HG03342 (cell line): ENCODE data around the gene PRSS12.
"Not testable (repeated sequence)": the region's sequence is repeated elsewhere in the genome, so short reads cannot be mapped to it uniquely, and the experiment has no call there.

Experiments
- ATAC-seq: cut with Tn5 transposase; IDR thresholded peaks from one replicate; pipeline ENCODE4 v1.9.1; 2021; ENCODE audit warnings: mild to moderate bottlenecking, moderate library complexity; ENCODE audit not compliant: unreplicated experiment

The PRSS12 gene

DNA sequence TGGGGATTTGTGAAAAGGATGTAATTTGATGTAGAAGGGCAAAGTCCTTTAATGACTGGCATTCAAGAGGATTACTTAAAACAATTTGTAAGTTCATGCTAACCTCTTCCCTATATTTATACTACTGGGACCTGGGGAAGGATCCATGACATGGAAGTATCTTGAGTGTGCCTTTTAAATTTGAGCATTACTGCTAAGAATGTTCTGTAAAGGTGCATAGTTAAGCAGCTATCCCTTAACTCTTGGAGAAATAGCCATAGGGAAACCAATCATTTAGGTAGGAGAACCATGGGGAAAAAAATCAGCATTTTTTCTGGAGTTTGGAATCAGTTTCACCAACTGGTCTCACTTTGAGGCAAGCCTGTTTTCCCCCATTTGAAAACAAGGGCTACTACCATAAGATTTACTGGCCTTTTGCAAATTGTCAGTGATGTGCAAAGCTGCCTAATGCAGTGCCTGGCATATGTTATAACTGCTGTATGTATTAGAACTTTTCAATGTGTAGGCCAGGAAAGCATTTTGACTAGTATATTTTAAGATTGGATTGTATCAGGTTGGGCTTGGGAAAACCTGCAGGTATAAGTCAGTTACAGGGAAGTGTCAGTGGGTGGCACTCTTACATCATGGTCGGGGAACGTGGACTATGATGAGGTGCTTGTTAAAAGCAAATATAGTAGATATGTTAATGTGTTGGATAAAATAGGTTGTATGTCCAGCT is 72.1 kb downstream of the PRSS12 start:
- ATAC-seq = peak; percentile 22

DNA sequence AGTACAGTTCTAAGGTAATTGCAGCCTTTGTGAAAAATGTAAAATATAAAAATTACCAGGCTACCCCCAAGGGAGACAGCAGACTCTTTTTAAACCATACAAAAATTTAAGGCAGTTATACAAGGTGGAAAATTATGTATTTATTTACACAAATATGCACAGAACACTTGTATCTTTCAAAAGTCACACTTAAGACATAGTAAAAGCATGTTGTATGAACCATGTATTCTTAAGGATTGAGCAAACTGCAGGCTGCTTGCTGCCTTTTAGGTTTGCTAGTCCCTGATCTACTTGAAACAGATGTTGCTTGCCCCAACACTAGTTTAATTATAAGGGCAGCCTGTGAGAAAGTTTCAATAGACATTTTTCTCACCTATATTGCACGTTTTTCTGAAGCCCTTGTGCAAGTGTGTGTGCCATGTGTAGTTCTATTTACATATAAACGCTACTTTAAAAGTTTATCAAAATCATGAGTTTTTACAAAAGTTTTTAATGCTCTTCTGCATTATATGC is 72.8 kb downstream of the PRSS12 start:
- ATAC-seq = no peak

DNA sequence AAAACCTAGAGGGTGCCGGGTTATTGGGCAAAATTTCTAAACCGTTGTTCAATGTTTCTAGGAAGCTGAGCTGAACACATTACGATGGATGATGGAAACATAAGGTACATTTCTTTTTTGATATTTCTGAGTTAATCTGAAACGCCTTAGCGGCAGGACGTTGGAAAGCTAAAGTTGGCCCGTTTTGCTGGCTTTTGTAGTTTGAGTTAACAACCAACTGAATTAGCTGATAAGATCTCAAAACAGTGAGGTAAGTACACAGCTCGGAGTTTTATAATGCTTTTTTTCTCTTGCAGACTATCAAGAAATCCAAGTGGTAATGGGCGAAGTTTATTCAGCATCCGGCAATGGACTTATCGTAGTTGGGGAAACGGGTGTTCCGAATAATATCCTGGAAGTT is 73.5 kb downstream of the PRSS12 start:
- no peak for ATAC-seq

DNA sequence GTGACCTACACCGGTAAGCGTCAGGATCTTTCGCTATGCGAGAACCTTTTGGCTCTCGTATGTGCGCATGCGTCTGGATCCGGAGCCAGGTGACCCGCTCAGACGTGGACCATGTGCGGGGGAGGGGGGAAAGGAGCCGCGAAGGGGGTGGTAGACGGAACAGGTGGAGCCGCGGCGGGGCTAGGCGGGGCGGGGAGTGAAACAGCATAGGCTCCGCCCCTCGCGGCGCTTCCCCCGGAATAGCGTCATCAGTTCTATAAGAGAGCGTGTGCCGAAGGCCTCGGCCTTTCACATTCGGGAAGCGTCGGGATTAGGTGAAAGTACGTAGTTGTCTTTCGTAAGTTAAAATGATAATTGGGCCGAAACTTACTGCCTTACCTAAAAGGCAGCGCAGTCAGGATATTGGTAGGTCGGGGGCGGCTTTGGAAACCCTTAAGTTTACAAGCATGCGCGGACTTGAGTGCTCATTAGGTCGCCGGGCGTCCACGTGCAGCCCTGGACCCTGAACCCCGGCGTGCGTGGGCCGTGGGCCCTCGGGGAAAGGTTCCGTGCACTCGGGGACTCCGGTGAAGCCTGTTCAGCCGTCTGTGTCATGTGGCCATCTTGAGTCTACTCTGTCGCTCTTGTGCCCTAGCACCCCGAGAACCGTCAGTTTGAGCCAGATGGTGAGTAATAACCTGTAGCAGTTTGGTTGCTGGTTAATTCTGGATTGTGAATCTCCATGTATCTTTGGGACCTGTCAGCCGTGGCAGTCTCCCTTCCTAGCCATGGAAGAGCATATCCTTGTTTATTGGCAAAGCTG is 74.1 kb downstream of the PRSS12 start:
- peak; percentile 90 for ATAC-seq

DNA sequence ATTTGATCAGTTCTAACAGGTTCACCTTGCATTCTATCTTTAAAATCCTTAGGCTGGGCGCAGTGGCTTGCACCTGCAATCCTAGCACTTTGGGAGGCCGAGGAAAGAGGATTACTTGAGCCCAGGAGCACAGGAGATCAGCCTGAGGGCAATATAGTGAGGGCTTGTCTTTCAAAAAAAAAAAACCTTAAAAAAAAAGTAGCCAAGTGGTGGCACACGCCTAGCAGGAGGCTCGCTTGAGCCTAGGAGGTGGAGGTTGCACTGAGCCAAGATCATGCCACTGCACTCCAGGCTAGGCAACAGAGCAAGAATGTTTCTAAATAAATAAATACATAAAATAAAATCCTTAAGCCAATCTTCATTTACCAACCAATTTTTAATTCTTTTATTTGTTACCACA is 75.6 kb downstream of the PRSS12 start:
- no peak for ATAC-seq

DNA sequence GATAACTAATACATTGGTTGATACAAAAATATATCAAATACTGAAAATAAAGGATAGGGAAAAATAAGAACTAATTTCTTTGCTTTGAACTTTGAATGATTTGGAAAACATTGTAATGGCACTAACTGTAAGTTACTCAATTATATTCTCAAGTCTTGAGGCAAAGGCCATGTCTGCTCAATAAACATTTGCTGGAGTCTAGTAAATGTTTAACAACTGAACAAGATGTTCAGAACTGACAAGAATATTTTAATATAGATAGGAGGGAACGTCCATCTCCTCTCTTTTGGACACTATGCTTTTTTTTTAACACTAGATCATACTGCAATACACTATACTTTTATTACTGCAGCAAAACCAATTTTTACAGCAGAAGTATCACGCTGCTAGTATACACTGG is 76.2 kb downstream of the PRSS12 start:
- no peak for ATAC-seq

DNA sequence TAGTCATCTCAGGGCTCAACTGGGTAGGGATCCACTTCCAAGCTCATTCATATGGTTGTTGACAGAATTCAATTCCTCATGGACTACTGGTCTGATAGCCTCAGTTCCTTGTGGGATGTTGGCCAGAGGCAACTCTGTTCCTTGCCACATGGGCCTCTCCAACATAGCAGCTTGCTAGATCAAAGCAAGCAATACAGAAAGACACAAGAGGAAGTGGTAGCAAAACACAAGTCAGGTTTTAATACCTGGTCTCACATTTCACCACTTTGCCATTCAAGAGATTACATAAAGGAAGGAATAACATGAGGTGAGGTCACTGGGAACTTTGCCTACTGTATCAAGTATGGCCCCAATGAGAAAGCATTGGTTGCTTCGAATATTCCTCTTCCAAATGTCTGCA is 79.2 kb downstream of the PRSS12 start:
- no peak for ATAC-seq

DNA sequence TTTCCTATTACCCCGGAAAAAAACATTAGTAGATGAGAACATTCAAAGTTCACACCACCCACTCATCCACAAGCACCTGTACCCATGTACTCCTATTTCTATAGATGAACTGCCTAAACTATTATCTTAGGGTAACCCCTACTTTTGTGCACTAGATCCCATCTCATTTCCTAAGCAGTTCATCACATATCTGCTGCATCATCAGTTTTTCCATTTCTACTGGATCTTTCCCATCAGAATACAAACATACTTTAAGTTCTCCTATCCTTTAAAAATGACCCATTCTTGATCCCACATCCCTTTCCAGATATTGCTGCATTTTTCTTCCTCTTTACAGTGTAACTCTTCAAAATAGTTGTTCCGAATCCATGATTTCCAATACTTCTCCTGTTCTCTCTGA is 81.0 kb downstream of the PRSS12 start:
- ATAC-seq = no peak

DNA sequence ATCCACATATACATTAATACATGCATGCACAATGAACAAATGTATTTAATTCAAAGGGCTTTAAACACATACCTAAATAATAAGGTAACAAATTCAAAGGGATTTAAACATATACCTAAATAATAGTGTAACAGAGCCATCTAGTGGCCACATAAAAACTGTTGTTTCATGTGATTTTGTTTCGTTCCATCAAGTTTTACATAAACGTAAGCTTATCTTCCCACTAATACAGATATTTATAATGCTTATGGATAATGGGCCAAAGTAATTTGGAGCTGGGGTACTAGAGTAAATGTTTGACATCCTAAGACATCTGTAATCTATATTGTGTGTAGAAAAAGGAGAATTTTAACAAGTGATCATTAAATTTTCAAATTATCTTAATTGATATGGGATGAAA is 82.3 kb downstream of the PRSS12 start:
- peak; percentile 58 for ATAC-seq

DNA sequence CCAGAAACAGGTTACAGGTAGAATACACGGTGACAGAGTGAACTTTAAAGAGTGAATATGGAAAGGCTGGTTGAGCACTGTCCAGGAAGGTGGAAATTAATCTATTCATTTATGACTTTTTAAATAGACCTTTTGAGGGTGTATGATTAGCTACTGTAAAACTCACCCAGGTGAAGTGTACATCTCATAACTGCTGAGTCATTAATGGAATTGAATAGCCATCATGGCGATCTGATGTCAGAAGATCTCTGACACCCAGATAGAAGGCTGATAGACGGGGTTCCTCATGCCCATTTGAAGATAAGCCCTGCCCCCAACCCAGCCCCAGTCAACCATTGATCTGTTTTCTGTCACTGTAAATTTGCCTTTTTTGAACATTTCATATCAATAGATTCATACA is 84.0 kb downstream of the PRSS12 start:
- no peak for ATAC-seq

DNA sequence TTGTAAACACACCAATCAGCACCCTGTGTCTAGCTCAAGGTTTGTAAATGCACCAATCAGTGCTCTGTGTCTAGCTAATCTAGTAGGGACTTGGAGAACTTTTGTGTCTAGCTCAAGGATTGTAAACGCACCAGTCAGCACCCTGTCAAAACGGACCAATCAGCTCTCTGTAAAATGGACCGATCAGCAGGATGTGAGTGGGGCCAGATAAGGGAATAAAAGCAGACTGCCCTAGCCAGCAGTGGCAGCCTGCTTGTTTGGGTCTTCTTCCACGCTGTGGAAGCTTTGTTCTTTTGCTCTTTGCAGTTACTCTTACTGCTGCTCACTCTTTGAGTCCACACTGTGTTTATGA is 86.7 kb downstream of the PRSS12 start:
- ATAC-seq = not testable (repeated sequence)

DNA sequence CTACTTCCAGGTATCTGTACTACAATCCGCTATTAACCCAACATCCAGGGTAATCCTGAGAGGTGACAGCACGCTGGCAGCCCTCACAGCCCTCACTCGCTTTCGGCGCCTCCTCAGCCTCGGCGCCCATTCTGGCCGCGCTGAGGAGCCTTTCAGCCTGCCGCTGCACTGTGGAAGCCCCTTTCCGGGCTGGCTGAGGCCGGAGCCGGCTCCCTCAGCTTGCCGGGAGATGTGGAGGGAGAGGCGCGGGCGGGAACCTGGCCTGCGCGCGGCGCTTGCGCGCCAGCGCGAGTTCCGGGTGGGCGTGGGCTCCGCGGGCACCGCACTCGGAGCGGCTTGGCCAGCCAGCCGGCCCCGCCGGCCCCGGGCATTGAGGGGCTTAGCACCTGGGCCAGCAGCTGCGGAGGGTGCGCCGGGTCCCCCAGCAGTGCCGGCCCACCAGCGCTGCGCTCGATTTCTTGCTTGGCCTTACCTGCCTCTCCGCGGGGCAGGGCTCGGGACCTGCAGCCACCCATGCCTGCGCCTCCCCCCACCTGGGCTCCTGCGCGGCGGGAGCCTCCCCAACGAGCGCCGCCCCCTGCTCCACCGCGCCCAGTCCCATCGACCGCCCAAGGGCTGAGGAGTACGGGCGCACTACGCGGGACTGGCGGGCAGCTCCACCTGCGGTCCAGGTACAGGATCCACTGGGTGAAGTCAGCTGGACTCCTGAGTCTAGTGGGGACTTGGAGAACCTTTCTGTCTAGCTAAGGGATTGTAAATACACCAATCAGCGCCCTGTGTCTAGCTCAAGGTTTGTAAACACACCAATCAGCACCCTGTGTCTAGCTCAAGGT is 87.3 kb downstream of the PRSS12 start:
- no peak for ATAC-seq

DNA sequence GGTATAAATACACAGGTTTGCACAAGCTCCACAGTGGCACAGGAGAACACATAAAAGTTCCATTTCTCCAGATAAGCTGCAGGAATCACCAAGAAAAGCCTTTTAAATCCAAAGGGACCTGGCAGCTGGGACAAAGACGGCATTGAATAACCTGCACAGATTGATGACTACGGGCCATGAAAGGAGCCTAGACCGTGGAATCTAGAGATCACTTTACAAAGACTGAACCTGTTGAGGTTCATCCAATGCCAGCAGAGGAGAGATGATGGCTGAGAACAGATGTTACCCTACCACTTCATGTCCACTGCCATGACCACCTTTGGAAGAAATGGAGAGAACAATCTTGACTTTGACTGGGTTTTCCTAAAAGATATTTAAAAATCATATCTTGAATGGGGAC is 88.7 kb downstream of the PRSS12 start:
- no peak for ATAC-seq

DNA sequence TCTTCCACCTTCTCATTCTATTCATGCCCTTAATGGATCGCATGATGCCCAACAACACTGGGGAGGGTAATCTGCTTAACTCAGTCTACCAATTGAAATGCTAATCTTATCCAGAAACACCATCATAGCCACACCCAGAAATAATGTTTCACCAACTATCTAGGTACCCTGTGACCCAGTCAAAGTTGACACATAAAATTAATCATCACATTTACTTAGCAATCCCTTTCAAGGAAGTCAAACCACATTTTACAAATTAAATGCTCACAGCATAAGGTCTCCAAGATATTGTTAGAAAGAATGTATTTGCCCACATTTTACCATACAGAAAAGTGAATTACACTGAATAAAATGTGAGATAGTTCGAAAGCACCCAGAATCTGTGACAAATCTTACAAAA is 92.5 kb downstream of the PRSS12 start:
- no peak for ATAC-seq

DNA sequence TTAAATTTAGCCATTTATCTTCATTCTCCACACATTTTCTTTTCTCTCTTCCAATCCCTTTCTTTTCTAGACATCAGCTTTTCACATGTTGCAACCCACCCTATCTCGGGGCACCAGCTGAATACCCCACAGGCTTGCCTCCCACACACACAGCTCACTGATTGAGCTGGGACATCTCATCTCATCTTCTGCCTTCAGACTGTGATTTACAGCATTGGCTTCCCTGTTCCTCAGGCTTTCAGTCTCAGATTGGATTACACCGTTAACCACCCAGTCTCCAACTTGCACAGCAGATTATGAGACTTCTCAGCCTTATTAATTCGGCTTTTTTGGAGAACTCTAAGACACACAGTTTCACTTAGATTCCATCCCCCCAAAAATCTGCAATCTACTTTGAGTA is 93.7 kb downstream of the PRSS12 start:
- ATAC-seq = no peak

DNA sequence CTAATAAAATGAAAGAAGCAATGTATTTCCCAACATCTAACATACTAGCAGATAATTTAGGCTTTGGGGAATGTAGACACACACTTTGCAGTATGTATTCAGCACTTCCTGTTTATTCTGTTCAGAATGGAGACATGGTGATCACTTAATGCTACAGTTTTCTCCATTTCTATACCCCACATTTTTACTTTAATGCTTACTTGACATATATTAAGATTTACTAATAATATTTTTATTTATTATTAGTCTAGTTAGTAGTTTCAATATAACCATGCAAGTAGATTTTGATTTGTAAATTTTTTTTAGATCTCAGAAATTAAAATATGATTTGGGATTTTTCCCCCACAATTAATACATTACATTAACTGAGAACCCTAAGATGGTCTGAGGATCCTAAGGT is 98.4 kb downstream of the PRSS12 start:
- no peak for ATAC-seq

DNA sequence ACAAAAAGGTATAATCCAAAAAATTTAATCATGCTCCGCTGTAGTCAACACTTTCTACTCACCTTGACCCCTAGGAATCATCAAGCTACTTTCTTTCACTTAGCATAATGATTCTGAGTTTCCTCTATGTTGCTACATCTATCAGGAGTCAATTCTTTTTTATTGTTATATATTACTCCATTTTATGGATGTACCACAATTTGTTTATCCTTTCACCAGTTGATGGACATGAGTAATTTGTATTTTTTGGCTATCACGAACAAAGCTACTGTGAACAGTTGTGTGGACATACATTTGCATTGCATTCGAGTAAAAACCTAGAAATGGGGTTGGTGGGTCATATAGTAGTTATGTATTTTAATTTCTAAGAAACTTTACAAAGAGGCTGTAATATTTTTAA is 102.9 kb downstream of the PRSS12 start:
- no peak for ATAC-seq

DNA sequence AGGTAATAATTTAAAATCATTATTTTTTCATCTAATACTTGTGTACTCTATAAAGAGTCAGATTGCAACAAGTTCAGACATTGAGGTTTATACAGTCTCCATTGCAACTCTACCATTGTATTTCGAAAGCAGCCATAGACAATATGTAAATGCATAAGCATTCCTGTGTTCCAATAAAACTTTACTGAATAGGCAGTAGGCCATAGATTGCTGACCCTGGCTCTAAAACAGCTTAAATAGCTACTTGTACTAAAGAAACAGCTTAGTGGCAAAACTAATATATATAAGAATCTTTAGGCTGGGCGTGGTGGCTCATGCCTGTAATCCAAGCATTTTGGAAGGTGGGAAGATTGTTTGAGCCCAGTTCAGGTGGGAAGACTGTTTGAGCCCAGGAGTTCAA is 115.3 kb downstream of the PRSS12 start:
- ATAC-seq = no peak

DNA sequence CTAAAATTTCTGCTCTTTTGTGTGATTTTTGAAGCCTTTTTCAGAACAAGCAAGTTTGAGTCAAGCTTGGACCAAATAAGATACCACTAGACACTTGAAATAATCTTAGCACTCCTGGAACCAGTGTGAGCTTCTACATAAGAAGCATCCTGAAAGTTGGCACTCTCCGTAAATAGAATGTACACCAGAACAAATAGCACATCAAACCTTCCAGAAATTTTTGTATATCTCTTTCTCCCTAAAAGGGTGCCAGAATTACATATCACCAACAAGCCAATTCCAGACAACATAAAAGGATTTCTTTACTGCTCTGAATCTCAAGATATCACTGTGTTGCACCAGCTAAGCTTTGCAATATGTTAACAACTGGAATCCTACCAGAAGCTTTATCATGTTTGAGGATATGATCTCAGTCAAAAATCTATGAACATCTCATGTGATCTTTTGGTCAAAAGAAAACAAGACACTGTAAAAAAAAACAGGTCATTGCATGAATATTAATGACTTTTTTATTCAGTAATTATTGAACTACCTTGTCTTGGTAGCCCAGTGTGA is 117.2 kb downstream of the PRSS12 start:
- ATAC-seq = no peak
